Mesodermal cell (in vitro differentiated cells): Measurements from ENCODE around the gene FAM151A.

Experiments
- H3K27ac ChIP-seq: 2 replicates; pipeline ENCODE4 v1.7.0; 2013; ENCODE audit warnings: mild to moderate bottlenecking, low read depth, low read length, moderate library complexity; ENCODE audit not compliant: severe bottlenecking
- H3K36me3 ChIP-seq: 2 replicates; pipeline ENCODE4 v1.7.1; 2013; ENCODE audit warnings: mild to moderate bottlenecking, low read length, moderate library complexity; ENCODE audit not compliant: control insufficient read depth, insufficient read depth
- H3K4me1 ChIP-seq: one replicate; pipeline ENCODE4 v1.7.1; 2013; ENCODE audit warnings: mild to moderate bottlenecking, low read length; ENCODE audit not compliant: insufficient read depth, control insufficient read depth, poor library complexity, severe bottlenecking
- H3K4me3 ChIP-seq: 2 replicates; pipeline ENCODE4 v1.7.0; 2013; ENCODE audit warnings: low read length, control low read depth, mild to moderate bottlenecking; ENCODE audit not compliant: insufficient read depth, poor library complexity, severe bottlenecking; ENCODE audit errors: extremely low read depth
- H3K9me3 ChIP-seq: 2 replicates; pipeline ENCODE4 v1.7.1; 2013; ENCODE audit warnings: mild to moderate bottlenecking, low read length, moderate library complexity; ENCODE audit not compliant: control insufficient read depth
- WGBS, 2 experiments: methylation state at CpG; one replicate each; pipeline ENCODE4 v1.1.5; 2013; ENCODE audit warnings: missing lambda C conversion rate in 2 of 2; ENCODE audit not compliant: insufficient coverage in 2 of 2; 5-methylcytosine and 5-hydroxymethylcytosine counted together

Gene FAM151A

DNA sequence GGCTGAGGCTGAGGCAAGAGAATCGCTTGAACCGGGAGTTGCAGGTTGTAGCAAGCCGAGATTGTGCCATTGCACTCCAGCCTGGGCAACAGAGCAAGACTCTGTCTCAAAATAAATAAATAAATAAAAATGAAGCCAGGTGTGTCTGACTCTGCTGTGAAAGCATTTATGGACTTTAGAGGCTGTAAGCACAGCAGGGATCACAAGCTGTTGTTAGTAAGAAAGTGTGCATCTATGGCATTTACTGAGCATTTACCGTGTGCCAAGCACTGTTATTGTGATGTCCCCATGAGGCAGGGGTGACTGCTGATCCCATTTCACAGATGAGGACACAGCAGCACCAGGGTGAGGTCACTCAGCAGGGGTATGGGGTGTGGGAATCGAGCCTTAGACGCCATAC is 20.1 kb downstream of the FAM151A start:
- H3K27ac ChIP-seq = no peak overlapping the region
- 88 to 96% methylated on average over 5 to 6 of the region's 6 CpGs for WGBS, 2 experiments
- H3K4me1 ChIP-seq = no peaks in the 10 kb centered on the region
- peaks cover under 1% of the 10 kb centered on the region for H3K36me3 ChIP-seq
- H3K4me3 ChIP-seq = no peak overlapping the region
- no peaks in the 10 kb centered on the region for H3K9me3 ChIP-seq

DNA sequence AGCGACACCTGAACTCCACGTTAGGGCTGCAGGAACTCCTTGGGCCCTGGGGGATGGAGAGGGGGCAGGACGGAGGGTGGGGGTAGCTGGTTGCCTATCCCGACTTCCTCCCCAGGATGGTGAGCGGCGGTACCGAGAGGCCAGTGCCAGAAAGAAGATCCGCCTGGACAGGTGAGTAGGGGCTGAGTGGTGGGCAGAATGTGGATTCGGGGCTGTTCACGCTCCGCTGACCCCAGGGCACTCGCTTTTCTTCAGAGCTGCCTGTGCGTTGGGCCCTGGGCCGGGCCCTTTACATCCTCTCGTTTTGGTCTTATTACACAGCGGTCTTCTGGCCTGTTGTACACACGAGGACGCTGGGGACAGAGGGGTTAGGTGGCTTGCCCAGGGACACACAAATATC is 20.8 kb downstream of the FAM151A start:
- peaks cover 3% of the 10 kb centered on the region for H3K36me3 ChIP-seq
- no peaks in the 10 kb centered on the region for H3K4me1 ChIP-seq
- WGBS, 2 experiments = 86 to 93% methylated on average over 14 to 15 of the region's 18 CpGs
- no peaks in the 10 kb centered on the region for H3K9me3 ChIP-seq
- H3K4me3 ChIP-seq = no peak overlapping the region
- no peak overlapping the region for H3K27ac ChIP-seq

DNA sequence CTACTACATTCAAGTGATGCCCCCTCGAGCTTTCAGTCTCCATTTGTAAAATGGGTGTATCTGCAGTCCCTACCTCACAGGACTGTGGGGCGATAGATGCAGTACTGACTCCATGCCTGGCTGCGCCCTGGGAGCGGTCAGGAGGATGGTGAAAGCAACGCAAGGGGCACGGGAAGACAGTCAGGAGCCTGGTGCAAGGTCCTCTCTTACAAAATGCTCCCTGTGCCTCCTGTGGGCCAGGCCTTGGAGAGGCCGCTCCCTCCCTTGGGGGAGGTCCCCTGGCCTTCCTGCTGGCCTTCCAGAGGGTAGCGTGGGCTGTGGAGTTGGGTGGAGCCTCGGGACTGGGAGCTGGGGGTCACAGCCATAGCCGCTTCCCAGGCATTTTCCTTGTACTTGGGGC is 21.6 kb downstream of the FAM151A start:
- Histone ChIP-seq H3K4me1 (no peaks in the 10 kb centered on the region), H3K27ac (no peak overlapping the region), H3K4me3 (no peak overlapping the region), H3K36me3 (peaks cover 3% of the 10 kb centered on the region), H3K9me3 (no peaks in the 10 kb centered on the region)
- WGBS, 2 experiments = 94 to 95% methylated on average over 9 of the region's 10 CpGs

DNA sequence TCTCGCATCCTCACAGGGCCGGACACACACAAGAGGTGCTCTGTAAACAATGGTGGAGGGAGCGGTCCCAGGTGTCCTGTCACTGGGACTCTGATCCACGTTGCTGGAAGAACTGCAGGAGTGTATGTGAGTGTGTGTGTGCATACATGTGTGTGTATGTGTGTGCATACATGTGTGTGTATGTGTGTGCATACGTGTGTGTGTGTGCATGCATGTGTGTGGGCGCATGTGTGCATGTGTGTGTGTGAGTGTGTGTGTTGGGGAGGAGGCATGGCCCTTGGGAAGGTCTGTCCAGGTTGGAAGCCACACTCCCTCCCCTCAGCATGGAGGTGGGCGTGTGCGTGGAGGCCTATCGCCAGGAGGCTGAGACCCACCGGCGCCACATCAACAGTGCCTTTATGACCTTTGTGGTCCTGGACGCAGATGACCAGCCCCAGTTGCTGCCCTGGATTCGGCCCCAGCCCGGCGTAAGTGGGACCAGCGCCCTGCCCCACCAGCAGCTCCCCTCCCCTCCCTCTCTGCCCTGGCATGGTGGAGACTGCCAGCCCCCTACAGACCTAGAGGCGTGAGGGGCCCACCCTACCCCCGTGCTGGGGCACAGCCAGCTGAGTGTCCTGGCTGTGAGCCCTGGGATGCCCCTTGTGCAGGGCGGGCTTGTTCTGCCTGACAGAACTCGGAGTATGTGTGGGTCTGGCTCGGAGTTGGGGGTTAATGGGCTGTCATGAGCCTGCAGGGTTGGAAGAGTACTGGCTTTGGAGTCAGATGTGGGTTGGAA is 22.2 kb downstream of the FAM151A start:
- WGBS, 2 experiments = 85 to 95% methylated on average over 9 to 13 of the region's 21 CpGs
- no peaks in the 10 kb centered on the region for H3K4me1 ChIP-seq
- no peak overlapping the region for H3K27ac ChIP-seq
- no peak overlapping the region for H3K4me3 ChIP-seq
- H3K36me3 ChIP-seq = peaks cover 3% of the 10 kb centered on the region
- H3K9me3 ChIP-seq = no peaks in the 10 kb centered on the region

DNA sequence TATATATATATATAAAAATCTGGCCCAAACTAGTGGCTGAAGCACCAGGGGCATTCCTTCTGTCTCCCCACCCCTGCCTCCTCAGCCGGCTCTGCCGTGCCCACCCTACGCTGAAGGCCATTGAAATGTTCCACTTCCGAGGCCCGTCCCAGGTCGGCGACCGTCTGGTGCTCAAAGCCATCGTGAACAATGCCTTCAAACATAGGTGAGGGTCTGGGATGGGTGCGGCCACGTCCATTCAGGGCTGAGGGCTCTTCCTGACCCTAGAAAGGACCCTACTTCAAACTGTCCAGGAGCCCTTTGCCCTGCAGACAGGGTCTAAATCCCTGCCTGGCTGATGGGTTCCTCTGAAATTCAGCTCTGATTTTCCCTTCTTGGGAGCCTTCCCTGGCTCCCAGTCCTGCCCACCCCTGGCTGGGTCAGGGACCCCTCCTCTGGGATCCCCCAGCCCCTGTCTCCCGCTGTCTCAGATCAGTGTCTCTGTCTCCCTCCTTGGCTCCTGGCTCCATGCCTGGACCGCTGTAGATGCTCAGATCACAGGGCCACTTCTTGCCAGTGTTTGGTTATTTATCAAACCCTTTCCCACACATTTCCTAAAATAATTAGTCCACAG is 24.0 kb downstream of the FAM151A start:
- H3K36me3 ChIP-seq = peaks cover 3% of the 10 kb centered on the region
- H3K4me3 ChIP-seq = no peak overlapping the region
- no peaks in the 10 kb centered on the region for H3K4me1 ChIP-seq
- no peaks in the 10 kb centered on the region for H3K9me3 ChIP-seq
- H3K27ac ChIP-seq = no peak overlapping the region
- WGBS, 2 experiments = 92 to 93% methylated on average over 10 to 13 of the region's 13 CpGs

DNA sequence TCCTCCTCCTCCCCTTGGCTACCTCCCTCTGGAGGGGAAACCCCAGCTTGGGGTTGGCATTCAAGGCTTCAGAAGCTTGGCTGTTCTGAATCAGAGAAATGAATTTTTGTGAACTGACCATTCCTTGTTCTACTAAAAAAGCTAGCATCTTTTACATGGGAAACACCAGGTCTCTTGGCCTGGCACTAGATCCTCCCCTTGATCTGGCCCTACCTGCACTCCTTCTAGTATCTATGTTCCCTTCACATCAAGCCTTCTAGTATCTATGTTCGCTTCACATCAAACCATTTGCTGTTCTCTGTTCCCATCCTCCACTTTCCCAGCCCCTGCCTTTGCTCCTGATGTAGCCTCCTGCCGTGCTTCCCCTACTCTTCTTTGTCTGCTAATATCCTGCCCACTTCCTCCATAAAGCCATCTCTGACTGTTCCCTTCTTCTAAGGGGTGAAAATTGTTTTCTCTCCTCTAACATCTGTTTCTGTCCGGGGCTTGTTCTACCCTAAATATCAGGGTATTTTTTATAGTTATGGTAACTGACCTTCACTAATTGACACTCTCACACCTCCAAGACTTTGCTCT is 25.8 kb downstream of the FAM151A start:
- 42 to 70% methylated on average over 2 of the region's 3 CpGs for WGBS, 2 experiments
- H3K4me1 ChIP-seq = no peaks in the 10 kb centered on the region
- no peak overlapping the region for H3K4me3 ChIP-seq
- no peaks in the 10 kb centered on the region for H3K9me3 ChIP-seq
- peaks cover 3% of the 10 kb centered on the region for H3K36me3 ChIP-seq
- H3K27ac ChIP-seq = no peak overlapping the region

DNA sequence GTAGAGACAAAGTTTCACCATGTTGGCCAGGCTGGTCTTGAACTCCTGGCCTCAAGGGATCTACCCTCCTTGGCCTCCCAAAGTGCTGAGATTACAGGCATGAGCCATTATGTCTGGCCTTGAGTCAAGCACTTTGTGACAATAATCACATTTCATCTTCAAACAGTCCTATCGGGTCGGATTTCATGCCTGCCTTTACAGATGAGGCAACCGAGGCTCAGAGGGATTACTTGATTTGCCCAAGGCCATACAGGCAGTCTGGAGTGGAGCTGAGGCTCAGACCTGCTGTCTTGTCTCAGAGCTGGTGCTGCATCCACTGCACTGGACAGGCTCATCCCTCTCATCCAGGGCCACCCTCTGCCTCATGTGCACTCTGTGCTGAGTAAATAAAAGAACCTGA is 26.6 kb downstream of the FAM151A start:
- 89 to 100% methylated on average over 3 of the region's 3 CpGs for WGBS, 2 experiments
- no peak overlapping the region for H3K27ac ChIP-seq
- H3K9me3 ChIP-seq = no peaks in the 10 kb centered on the region
- no peaks in the 10 kb centered on the region for H3K4me1 ChIP-seq
- peaks cover 3% of the 10 kb centered on the region for H3K36me3 ChIP-seq
- H3K4me3 ChIP-seq = no peak overlapping the region

DNA sequence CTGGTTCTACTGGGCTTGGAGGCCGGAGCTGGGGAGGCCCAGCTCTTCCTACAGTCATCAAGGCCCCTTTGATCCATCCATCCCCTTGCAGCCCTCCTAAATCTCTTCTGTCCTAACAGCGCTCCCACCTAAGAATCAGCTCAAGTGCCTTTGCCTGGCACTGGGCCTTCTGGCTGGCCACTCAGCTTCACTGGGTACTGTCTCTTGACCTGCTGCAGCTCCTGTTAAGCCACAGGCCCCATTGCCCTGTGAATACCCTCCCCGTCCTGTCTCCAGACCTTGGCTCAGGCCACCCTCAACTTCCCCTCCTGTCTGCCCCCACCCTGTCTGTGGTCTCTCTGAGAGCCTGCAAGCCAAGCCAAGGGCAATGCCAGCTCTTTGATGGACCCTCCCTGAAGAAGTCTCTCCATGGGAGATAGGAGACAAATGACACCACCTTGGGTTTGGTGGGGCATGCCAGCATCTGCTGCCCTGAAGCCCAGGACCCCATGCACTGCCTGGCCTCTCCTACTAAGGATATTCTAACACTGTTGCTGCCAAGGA is 27.3 kb downstream of the FAM151A start:
- peaks cover 3% of the 10 kb centered on the region for H3K36me3 ChIP-seq
- H3K4me3 ChIP-seq = no peak overlapping the region
- H3K4me1 ChIP-seq = no peaks in the 10 kb centered on the region
- H3K27ac ChIP-seq = no peak overlapping the region
- 96 to 100% methylated on average over 3 of the region's 3 CpGs for WGBS, 2 experiments
- no peaks in the 10 kb centered on the region for H3K9me3 ChIP-seq

DNA sequence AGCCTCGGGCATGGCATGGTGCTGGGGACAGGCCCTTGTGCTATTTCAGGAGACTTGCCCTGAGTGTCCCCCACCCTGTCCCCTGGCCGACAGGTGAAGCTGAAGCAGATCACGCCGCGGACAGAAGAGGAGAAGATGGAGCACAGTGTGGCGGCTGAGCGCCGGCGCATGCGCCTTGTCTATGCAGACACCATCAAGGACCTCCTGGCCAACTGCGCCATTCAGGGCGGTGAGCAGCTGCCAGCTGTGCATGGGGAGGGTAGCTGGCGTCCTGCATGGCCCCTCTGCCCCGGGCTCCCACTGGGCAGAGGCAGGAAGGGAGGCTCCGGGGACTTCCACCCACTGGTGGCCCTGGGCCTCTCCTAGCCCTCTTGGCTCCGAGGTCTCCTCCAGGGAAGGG is 28.9 kb downstream of the FAM151A start:
- Histone ChIP-seq H3K36me3 (peaks cover 3% of the 10 kb centered on the region), H3K9me3 (no peaks in the 10 kb centered on the region), H3K27ac (no peak overlapping the region), H3K4me1 (no peaks in the 10 kb centered on the region), H3K4me3 (no peak overlapping the region)
- WGBS, 2 experiments = 95 to 96% methylated on average over 10 to 16 of the region's 16 CpGs

DNA sequence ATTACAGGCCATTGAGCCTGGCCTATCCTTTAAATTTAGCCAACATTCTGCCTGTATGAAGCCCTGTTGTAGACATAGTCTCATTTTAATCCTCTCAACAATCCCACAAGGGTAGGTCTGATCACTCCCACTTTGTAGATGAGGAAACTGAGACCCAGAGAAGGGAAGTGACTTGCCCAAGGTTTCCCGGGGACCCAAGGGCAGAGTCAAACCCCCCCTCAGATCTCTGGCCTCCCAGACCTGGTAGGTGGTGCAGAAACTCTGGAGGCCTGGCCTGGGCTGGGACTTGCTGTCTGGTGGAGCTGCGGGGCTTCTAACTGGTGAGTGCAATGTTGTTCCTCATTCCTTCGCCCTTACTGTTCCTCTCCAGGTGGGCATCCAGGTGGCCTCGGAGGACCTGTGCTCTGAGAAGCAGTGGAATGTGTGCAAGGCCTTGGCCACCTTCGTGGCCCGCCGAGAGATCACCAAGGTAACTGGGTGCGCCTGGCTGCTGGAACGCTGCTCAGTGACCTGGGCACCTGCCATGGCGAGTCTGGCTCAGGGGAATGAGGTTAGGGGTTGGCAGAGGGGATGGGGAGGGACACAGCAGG is 29.7 kb downstream of the FAM151A start:
- no peaks in the 10 kb centered on the region for H3K9me3 ChIP-seq
- peaks cover 3% of the 10 kb centered on the region for H3K36me3 ChIP-seq
- 76 to 90% methylated on average over 4 to 6 of the region's 10 CpGs for WGBS, 2 experiments
- H3K4me3 ChIP-seq = no peak overlapping the region
- H3K27ac ChIP-seq = no peak overlapping the region
- no peaks in the 10 kb centered on the region for H3K4me1 ChIP-seq
